Activated naive CD8-positive, alpha-beta T cell treated with anti-CD3 and anti-CD28 coated beads, Interleukin-2, amount 50 U/mL, for 24 hours (primary cell): ENCODE measurements around the gene DENND2D.
A peak's percentile ranks its signal among the peaks of the same experiment; 100 is the strongest.

ENCODE experiments used
- ATAC-seq: fragments of 150-1000 bp; cut with Tn5 transposase; one replicate; pipeline ENCODE4 v1.10.0; 2021
- DNase-seq: peaks from one replicate; pipeline ENCODE4 v3.0.0; 2021
- H3K27ac Mint-ChIP-seq: one replicate; pipeline ENCODE4 v1.8.0; 2021; ENCODE audit warnings: mild to moderate bottlenecking, mixed read lengths
- H3K27me3 Mint-ChIP-seq: one replicate; pipeline ENCODE4 v1.8.0; 2021; ENCODE audit warnings: mixed read lengths
- H3K36me3 Mint-ChIP-seq: one replicate; pipeline ENCODE4 v1.8.0; 2021; ENCODE audit warnings: low read depth, mixed read lengths
- H3K4me1 Mint-ChIP-seq: one replicate; pipeline ENCODE4 v1.8.0; 2021; ENCODE audit warnings: mixed read lengths
- H3K4me3 Mint-ChIP-seq: one replicate; pipeline ENCODE4 v1.8.0; 2021; ENCODE audit warnings: mild to moderate bottlenecking, moderate library complexity, mixed read lengths
- H3K9me3 Mint-ChIP-seq: one replicate; pipeline ENCODE4 v1.8.0; 2021; ENCODE audit warnings: mixed read lengths

DENND2D gene

GRCh38 chr1:111202366-111202706, 1.9 kb upstream of the DENND2D start:
- DNase-seq (no peak), ATAC-seq (no peak)
- H3K4me3 Mint-ChIP-seq = peak overlapping the region; percentile 96
- H3K4me1 Mint-ChIP-seq = peaks cover 67% of the 10 kb centered on the region
- H3K9me3 Mint-ChIP-seq = no peaks in the 10 kb centered on the region
- H3K27me3 Mint-ChIP-seq = no peaks in the 10 kb centered on the region
- H3K36me3 Mint-ChIP-seq = peaks cover 30% of the 10 kb centered on the region
- H3K27ac Mint-ChIP-seq = peak overlapping the region; percentile 95

GRCh38 chr1:111201275-111202090, 1.0 kb upstream of the DENND2D start:
- Mint-ChIP-seq H3K4me3 (peak overlapping the region; percentile 96), H3K9me3 (no peaks in the 10 kb centered on the region), H3K4me1 (peaks cover 71% of the 10 kb centered on the region), H3K27ac (peak overlapping the region; percentile 95), H3K36me3 (peaks cover 39% of the 10 kb centered on the region), H3K27me3 (no peaks in the 10 kb centered on the region)
- no peak for DNase-seq
- ATAC-seq = no peak

GRCh38 chr1:111200802-111201161, 336 bp upstream of the DENND2D start:
- no peaks in the 10 kb centered on the region for H3K27me3 Mint-ChIP-seq
- peak overlapping the region; percentile 95 for H3K27ac Mint-ChIP-seq
- ATAC-seq (no peak), DNase-seq (no peak)
- peaks cover 72% of the 10 kb centered on the region for H3K4me1 Mint-ChIP-seq
- H3K9me3 Mint-ChIP-seq = no peaks in the 10 kb centered on the region
- H3K4me3 Mint-ChIP-seq = peak overlapping the region; percentile 96
- H3K36me3 Mint-ChIP-seq = peaks cover 46% of the 10 kb centered on the region

- H3K36me3 Mint-ChIP-seq = peaks cover 59% of the 10 kb centered on the region
- DNase-seq (no peak), ATAC-seq (no peak)
- peak overlapping the region; percentile 96 for H3K4me3 Mint-ChIP-seq
- no peaks in the 10 kb centered on the region for H3K27me3 Mint-ChIP-seq
- peak overlapping the region; percentile 95 for H3K27ac Mint-ChIP-seq
- peaks cover 74% of the 10 kb centered on the region for H3K4me1 Mint-ChIP-seq
- no peaks in the 10 kb centered on the region for H3K9me3 Mint-ChIP-seq
These were observed 1.1 kb downstream of the DENND2D start for GRCh38 chr1:111199329-111199728.

GRCh38 chr1:111198836-111199235, 1.6 kb downstream of the DENND2D start:
- Mint-ChIP-seq H3K27ac (peak overlapping the region; percentile 95), H3K36me3 (peaks cover 64% of the 10 kb centered on the region), H3K4me1 (peaks cover 79% of the 10 kb centered on the region), H3K9me3 (no peaks in the 10 kb centered on the region), H3K27me3 (no peaks in the 10 kb centered on the region), H3K4me3 (peak overlapping the region; percentile 96)
- no peak for ATAC-seq
- DNase-seq = no peak

- Mint-ChIP-seq H3K9me3 (no peaks in the 10 kb centered on the region), H3K27ac (peak overlapping the region; percentile 95), H3K27me3 (no peaks in the 10 kb centered on the region), H3K36me3 (peaks cover 74% of the 10 kb centered on the region), H3K4me3 (peak overlapping the region; percentile 96), H3K4me1 (peaks cover 81% of the 10 kb centered on the region)
- ATAC-seq = peak; percentile 55
- peak; percentile 66 for DNase-seq
These were observed 2.7 kb downstream of the DENND2D start for GRCh38 chr1:111197598-111198284.

GRCh38 chr1:111196213-111196612, 4.2 kb downstream of the DENND2D start:
- Mint-ChIP-seq H3K27ac (peak overlapping the region; percentile 95), H3K4me1 (peaks cover 79% of the 10 kb centered on the region), H3K9me3 (no peaks in the 10 kb centered on the region), H3K27me3 (no peaks in the 10 kb centered on the region), H3K4me3 (peak overlapping the region; percentile 96), H3K36me3 (peaks cover 89% of the 10 kb centered on the region)
- ATAC-seq (no peak), DNase-seq (no peak)

GRCh38 chr1:111195002-111195684, 5.3 kb downstream of the DENND2D start:
- Mint-ChIP-seq H3K4me1 (peaks cover 82% of the 10 kb centered on the region), H3K27me3 (no peaks in the 10 kb centered on the region), H3K36me3 (peaks cover 97% of the 10 kb centered on the region), H3K4me3 (peak overlapping the region; percentile 96), H3K27ac (peak overlapping the region; percentile 95), H3K9me3 (no peaks in the 10 kb centered on the region)
- no peak for ATAC-seq
- DNase-seq = no peak

- ATAC-seq (no peak), DNase-seq (no peak)
- H3K27ac Mint-ChIP-seq = peak overlapping the region; percentile 95
- no peaks in the 10 kb centered on the region for H3K27me3 Mint-ChIP-seq
- peaks cover 87% of the 10 kb centered on the region for H3K4me1 Mint-ChIP-seq
- peaks cover 98% of the 10 kb centered on the region for H3K36me3 Mint-ChIP-seq
- no peaks in the 10 kb centered on the region for H3K9me3 Mint-ChIP-seq
- peak overlapping the region; percentile 96 for H3K4me3 Mint-ChIP-seq
These were observed 6.5 kb downstream of the DENND2D start for GRCh38 chr1:111193712-111194480.

GRCh38 chr1:111192658-111193519, 7.6 kb downstream of the DENND2D start:
- DNase-seq (no peak), ATAC-seq (no peak)
- Mint-ChIP-seq H3K27me3 (no peaks in the 10 kb centered on the region), H3K9me3 (no peaks in the 10 kb centered on the region), H3K4me1 (peaks cover 92% of the 10 kb centered on the region), H3K4me3 (peak overlapping the region; percentile 96), H3K36me3 (peaks cover 98% of the 10 kb centered on the region), H3K27ac (peak overlapping the region; percentile 95)

- H3K9me3 Mint-ChIP-seq = no peaks in the 10 kb centered on the region
- H3K4me1 Mint-ChIP-seq = peaks cover 88% of the 10 kb centered on the region
- peaks cover 97% of the 10 kb centered on the region for H3K36me3 Mint-ChIP-seq
- no peaks in the 10 kb centered on the region for H3K27me3 Mint-ChIP-seq
- peak overlapping the region; percentile 96 for H3K4me3 Mint-ChIP-seq
- H3K27ac Mint-ChIP-seq = peak overlapping the region; percentile 95
- ATAC-seq (no peak), DNase-seq (no peak)
These were observed 8.4 kb downstream of the DENND2D start for GRCh38 chr1:111192074-111192473.

- DNase-seq (no peak), ATAC-seq (no peak)
- Mint-ChIP-seq H3K36me3 (peaks cover 97% of the 10 kb centered on the region), H3K27ac (peak overlapping the region; percentile 95), H3K4me3 (no peak overlapping the region), H3K27me3 (no peaks in the 10 kb centered on the region), H3K4me1 (peaks cover 86% of the 10 kb centered on the region), H3K9me3 (no peaks in the 10 kb centered on the region)
These were observed 8.9 kb downstream of the DENND2D start for GRCh38 chr1:111191496-111191895.

- ATAC-seq (no peak), DNase-seq (no peak)
- peak overlapping the region; percentile 95 for H3K27ac Mint-ChIP-seq
- peaks cover 97% of the 10 kb centered on the region for H3K36me3 Mint-ChIP-seq
- no peaks in the 10 kb centered on the region for H3K9me3 Mint-ChIP-seq
- no peaks in the 10 kb centered on the region for H3K27me3 Mint-ChIP-seq
- peaks cover 81% of the 10 kb centered on the region for H3K4me1 Mint-ChIP-seq
- no peak overlapping the region for H3K4me3 Mint-ChIP-seq
These were observed 9.5 kb downstream of the DENND2D start for GRCh38 chr1:111190931-111191451.
